ENCODE results near the gene CRISP1.
A peak's percentile ranks its signal among the peaks of the same experiment; 100 is the strongest.
"Not testable (repeated sequence)": the region's sequence is repeated elsewhere in the genome, so short reads cannot be mapped to it uniquely, and the experiment has no call there.

The CRISP1 gene

DNA sequence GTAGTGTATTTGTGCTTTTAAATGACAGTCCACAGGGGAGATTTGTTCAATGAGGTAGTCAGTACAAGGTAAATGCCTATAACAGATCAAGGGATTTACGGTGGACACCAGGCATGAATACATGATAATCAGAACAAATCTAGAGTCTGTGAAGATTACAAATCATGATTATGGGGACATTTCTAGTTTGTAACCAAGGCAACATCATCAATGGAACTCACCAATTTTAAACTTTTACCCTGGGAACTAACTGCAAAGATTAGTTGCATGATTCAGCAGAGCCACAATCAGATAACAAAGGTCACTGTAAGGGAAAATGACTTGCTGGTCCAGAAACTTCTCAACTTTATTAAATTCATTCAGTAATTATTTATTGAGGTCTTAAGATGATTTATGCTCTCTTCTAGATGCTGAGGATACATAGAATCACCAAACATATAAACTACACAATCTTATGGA is at the start of gene CRISP1:
Gene CRISP1 (minus strand): TSS at position 51 of the 459 bp plus-strand sequence. CDS start 9,135 bp downstream, outside the sequence.
- no peak for DNase-seq

GRCh38 chr6:49915035-49915434 is 48.7 kb upstream of the CRISP1 start:
- peak; percentile 22 for DNase-seq

- DNase-seq = peak; percentile 92
These were observed 47.5 kb upstream of the CRISP1 start for GRCh38 chr6:49913636-49914375.

DNA sequence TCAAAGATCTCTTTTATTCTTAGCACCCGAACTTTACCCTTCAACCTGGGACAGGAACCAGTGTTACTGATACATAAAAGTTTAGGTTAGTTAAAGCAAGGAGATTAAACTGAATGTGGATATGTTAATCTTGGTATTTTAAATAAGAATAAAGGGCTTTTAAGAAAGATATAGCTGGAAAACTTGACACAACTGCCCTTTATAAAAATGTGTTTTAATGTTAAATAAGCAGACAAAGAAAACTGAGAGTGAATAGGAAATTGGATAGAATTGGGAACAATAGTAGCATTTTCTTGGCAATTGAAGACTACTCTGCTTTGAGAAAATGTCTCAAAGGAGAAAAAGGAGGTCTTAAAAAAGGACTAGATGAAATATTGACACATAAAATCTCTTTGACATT is 45.9 kb upstream of the CRISP1 start:
- DNase-seq = no peak

GRCh38 chr6:49911252-49911651 is 44.9 kb upstream of the CRISP1 start:
- DNase-seq = no peak

- DNase-seq = no peak
These were observed 43.2 kb upstream of the CRISP1 start for GRCh38 chr6:49909563-49909962.

GRCh38 chr6:49906526-49906925 is 40.2 kb upstream of the CRISP1 start:
- DNase-seq = no peak

DNA sequence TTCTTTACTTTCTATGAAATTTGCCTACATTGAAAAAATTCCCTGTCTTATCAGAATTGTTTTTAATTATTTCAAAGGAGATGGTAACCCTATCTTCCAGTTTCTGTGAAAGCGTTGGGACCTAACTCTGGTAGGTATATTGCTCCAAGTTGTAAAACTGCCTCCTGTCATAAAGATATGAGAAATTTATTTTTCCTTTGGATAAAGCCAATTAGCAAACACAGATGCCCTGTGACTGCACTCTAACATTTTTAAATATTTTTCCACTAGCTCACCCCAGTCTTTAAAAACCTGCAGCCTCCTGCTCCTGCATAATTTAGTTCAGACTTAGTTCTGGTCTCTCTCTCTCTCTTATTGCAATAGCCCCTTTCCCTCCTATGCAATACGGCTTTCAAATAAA is 39.0 kb upstream of the CRISP1 start:
- DNase-seq = no peak

- DNase-seq = no peak
These were observed 36.5 kb upstream of the CRISP1 start for GRCh38 chr6:49902856-49903255.

DNA sequence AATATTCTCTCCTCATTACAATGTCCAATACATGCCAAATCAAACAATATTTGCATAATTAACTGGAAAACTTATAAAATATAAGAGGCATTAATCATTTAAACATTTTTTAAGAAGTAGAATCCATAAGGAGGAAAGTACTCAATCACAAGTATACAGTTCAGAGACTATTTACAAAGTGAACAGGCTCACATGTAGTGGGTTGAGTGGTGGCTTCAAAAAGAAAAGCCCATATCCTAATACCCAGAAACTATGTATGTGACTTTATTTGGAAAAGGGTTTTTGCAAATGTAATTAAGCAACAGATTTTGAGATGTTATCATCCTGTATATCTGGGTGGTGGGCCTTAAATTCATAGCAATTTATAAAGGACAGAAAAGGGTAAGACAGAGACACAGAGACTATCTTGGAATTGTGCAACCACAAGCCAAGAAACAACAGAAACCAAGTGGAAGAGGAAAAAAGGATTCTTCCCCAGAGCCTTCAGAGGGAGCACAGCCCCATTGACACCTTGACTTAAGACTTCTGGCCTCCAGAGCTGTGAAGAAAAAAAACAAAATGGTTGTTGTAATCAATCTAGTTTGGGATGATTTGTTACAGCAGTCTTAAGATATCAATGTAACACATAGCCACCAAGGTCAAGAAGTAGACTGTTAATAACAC is 32.7 kb upstream of the CRISP1 start:
- DNase-seq = no peak

- not testable (repeated sequence) for DNase-seq
These were observed 29.2 kb upstream of the CRISP1 start for GRCh38 chr6:49895553-49895952.

DNA sequence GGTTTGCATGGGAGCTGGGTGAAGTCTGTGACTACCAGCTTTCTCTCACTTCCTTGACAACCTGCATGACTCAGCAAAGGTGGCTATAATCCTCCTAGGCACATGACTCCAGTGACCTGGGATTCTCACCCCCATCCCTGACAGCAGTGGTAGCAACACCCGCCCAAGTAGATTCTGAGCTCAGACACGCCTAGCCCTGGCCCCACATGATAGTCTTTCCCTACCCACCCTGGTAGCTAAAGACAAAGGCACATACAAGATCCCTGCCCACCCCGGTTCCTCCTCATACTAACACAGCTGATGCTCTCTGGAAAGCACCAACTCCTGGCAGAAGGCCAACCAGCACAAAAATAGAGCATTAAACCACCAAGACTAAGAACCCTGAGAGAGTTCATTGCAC is 25.9 kb upstream of the CRISP1 start:
- no peak for DNase-seq

DNA sequence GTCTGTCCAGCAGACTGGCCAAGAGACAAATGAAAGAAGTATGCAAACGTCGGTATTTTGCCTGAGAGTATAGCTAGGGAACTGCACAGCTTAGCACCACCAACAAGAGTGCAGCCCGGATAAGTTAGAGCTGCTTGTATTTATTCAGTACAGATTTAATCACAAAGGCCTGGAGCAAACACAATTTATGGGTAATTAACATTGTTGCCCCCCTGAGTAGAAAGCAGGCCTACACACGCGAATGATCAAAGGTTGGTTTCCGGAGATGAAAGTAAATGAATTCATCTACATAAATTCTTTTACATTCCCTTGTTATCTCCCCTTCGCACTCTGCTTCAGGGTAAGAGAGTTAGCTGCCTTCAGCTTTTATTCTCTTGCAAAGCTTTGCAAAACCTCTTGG is 24.7 kb upstream of the CRISP1 start:
- DNase-seq = no peak

GRCh38 chr6:49888742-49889431 is 22.6 kb upstream of the CRISP1 start:
- DNase-seq = no peak

DNA sequence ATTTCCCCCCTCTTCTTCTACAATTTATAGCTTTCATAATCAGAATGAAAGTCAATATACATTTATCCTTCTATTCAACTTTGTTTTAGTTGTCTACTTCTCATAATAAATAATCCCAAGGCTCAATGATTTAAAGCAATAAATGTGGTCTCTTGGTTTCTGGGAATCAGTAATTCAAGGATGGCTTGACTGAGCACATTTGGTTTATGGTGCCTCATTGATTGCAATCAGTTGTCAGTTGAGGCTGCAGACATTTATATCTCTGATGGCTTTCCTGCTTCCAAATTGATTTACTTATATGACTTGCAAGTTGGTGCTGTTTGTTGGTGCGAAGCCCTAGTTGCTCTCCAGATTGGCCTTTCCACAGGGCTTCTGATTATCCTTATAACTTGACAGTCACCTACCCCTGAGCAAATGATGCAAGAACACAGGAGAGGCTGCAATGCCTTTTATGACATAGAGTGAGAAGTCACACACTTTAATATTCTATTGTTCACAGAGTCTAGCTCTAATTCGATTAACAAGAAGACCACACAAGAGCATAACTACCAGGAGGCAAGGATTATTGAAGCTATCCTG is 2.7 kb upstream of the CRISP1 start:
- no peak for DNase-seq

DNA sequence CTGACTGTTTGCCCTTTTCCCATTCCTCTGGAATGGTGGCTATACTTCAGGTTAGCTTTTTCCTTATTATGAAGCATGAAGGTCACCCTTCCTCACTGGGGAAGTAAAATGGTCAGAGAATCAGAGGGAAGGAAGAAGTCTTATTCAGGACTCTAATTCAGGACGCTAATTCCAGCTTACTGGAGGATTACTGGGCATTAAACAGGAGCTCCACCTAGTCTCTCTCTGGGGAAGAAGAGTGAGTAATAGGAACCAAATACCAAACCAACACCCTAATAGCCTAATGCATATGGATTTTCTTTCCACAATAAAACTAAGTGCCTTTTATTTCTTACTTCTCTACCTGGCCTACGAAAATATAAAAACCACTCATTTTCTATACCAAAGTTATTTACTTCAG is 10.1 kb downstream of the CRISP1 start:
- no peak for DNase-seq

- no peak for DNase-seq
These were observed 11.1 kb downstream of the CRISP1 start for GRCh38 chr6:49855221-49855620.

- DNase-seq = no peak
These were observed 13.4 kb downstream of the CRISP1 start for GRCh38 chr6:49852975-49853374.

- DNase-seq = peak; percentile 49
These were observed 17.0 kb downstream of the CRISP1 start for GRCh38 chr6:49849213-49849907.

DNA sequence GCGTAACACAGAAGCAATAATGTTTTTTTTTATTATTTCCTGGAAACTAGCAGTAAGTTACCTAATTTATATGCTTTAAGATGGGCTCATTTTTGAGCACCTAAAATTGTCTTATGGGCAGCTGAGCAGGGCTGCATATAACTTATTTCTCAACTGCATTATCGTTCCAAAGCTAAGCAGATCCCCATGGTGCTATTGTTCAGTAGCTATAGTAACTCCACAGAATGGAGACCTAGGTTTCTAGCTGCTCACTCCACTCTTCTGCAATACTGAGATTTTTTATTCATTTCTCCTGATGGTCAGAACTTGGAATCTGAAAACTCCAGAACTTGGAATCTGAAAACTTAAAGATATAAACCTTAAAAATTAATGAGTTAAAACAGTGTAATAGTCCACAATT is 18.7 kb downstream of the CRISP1 start:
- DNase-seq = no peak

- no peak for DNase-seq
These were observed 19.3 kb downstream of the CRISP1 start for GRCh38 chr6:49847014-49847413.

- no peak for DNase-seq
These were observed 24.9 kb downstream of the CRISP1 start for GRCh38 chr6:49841424-49841823.

- DNase-seq = no peak
These were observed 26.4 kb downstream of the CRISP1 start for GRCh38 chr6:49839957-49840356.
